Measurements from ENCODE around the gene ARG1. TPM values are rescaled to one million over a fixed set of nuclear protein-coding genes. Genes with fewer than 3 reads are reported as not detected.

ARG1 gene
- total RNA-seq, 1 experiment from 2014 or later: 0.69 TPM

- TF ChIP-seq CEBPB (IDR thresholded peaks at IDR 0.05; ENCODE audit: low read depth): no peak
Observed at GRCh38 chr6:131587909-131588308, 14.9 kb downstream of the ARG1 start (continued).

DNA sequence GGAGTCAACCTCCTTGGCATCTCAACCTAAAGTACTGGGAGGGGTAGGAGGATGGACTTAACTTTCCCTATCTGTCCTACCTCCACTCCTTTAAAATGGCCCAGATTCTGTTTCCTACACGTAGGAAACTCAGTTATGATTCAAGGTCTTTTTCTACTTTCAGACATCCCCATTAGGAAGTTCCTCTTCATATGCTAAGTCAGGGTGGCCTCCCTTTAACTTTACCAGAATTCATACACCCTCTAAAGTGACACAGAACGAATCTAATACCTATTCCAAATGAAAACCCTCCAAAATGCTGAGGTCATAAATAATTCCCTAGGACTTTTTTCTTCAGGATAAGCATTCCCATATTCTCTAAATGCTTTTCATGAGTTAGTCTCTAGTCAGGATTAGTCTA, 15.6 kb downstream of the ARG1 start:
- no TSS peak for BruUV-seq (replicated peaks)
- H3K4me1 ChIP-seq (ENCODE audit: control insufficient read depth in 1 of 2, insufficient read depth in 2 of 2, low read length in 2 of 2): no peaks in the 10 kb centered on the region
- no peak overlapping the region for H3K4me3 ChIP-seq (replicated peaks in 1 of 2; ENCODE audit: low read depth in 1 of 2, low read length in 2 of 2)
- no peaks in the 10 kb centered on the region for H3K9me2 ChIP-seq (ENCODE audit: insufficient read depth)
- ChIA-PET POLR2A (no interaction called here), CTCF (no interaction called here), RAD21 (ENCODE audit: low non-redundant PET in 1 of 2, low total read pairs in 2 of 2, uncharacterized antibody in 2 of 2, unreplicated experiment in 2 of 2) (no interaction called here)
- H2AFZ ChIP-seq (ENCODE audit: low read depth, low read length, poor library complexity, severe bottlenecking): no peak overlapping the region
- DNase-seq (ENCODE audit: low read depth, low spot score): no peak
- ATAC-seq: no peak
- H3K9me3 ChIP-seq (ENCODE audit: control insufficient read depth in 1 of 2, insufficient read depth in 1 of 2, low read depth in 1 of 2, low read length in 2 of 2): no peaks in the 10 kb centered on the region
- H3K4me2 ChIP-seq (ENCODE audit: low read length): no peak overlapping the region
- intact Hi-C loops (cut with micrococcal nuclease): no loop called here
- H3K27ac ChIP-seq (ENCODE audit: low read depth, low read length): no peak overlapping the region
- no peak overlapping the region for H3K9ac ChIP-seq (ENCODE audit: low read length)
- TF ChIP-seq ELF1 (IDR thresholded peaks at IDR 0.05; ENCODE audit: borderline replicate concordance, low read depth): no peak
- TF ChIP-seq POLR2A (IDR thresholded peaks at IDR 0.05; ENCODE audit: borderline replicate concordance, extremely low read depth, insufficient read depth, insufficient read length): no peak
- TF ChIP-seq ZNF274 (IDR thresholded peaks at IDR 0.05; ENCODE audit: low read depth, low read length): no peak
- no peak for TF ChIP-seq CEBPB (IDR thresholded peaks at IDR 0.05; ENCODE audit: low read depth)
- TF ChIP-seq YY1 (IDR thresholded peaks at IDR 0.05; ENCODE audit: extremely low read depth, insufficient replicate concordance, low read depth, low read length): no peak
- no peaks in the 10 kb centered on the region for H4K20me1 ChIP-seq (ENCODE audit: insufficient read depth)
- no peaks in the 10 kb centered on the region for H3K79me2 ChIP-seq (ENCODE audit: insufficient read depth, low read length)
- H3K27me3 ChIP-seq (ENCODE audit: insufficient read depth, low read length): no peaks in the 10 kb centered on the region
- H3K36me3 ChIP-seq (ENCODE audit: control insufficient read depth in 1 of 2, insufficient read depth in 2 of 2, low read length in 2 of 2): peaks cover 9 to 19% of the 10 kb centered on the region in 2 experiments; a peak in 3 of 4 replicates

- no peak overlapping the region for H2AFZ ChIP-seq (ENCODE audit: low read depth, low read length, poor library complexity, severe bottlenecking)
- no peak for TF ChIP-seq EGR1 (IDR thresholded peaks at IDR 0.05; ENCODE audit: low read depth)
- TF ChIP-seq RAD21 (IDR thresholded peaks at IDR 0.05; ENCODE audit: low read depth): no peak
- TF ChIP-seq SP1 (IDR thresholded peaks at IDR 0.05; ENCODE audit: low read depth): no peak
- TF ChIP-seq ZBTB33 (IDR thresholded peaks at IDR 0.05; ENCODE audit: extremely low read depth, insufficient replicate concordance, low read length): no peak
- no peak for TF ChIP-seq TCF7L2 (IDR thresholded peaks at IDR 0.05; ENCODE audit: borderline replicate concordance, extremely low read depth, insufficient read depth, insufficient read length)
- no peak for TF ChIP-seq CBX3 (IDR thresholded peaks at IDR 0.05; ENCODE audit: low read depth)
- no peak for TF ChIP-seq EZH2phosphoT487 (IDR thresholded peaks at IDR 0.05; ENCODE audit: borderline replicate concordance)
- TF ChIP-seq MAX (IDR thresholded peaks at IDR 0.05): no peak
- TF ChIP-seq SIN3A (IDR thresholded peaks at IDR 0.05; ENCODE audit: low read depth): no peak
- TF ChIP-seq, protein P1, sequence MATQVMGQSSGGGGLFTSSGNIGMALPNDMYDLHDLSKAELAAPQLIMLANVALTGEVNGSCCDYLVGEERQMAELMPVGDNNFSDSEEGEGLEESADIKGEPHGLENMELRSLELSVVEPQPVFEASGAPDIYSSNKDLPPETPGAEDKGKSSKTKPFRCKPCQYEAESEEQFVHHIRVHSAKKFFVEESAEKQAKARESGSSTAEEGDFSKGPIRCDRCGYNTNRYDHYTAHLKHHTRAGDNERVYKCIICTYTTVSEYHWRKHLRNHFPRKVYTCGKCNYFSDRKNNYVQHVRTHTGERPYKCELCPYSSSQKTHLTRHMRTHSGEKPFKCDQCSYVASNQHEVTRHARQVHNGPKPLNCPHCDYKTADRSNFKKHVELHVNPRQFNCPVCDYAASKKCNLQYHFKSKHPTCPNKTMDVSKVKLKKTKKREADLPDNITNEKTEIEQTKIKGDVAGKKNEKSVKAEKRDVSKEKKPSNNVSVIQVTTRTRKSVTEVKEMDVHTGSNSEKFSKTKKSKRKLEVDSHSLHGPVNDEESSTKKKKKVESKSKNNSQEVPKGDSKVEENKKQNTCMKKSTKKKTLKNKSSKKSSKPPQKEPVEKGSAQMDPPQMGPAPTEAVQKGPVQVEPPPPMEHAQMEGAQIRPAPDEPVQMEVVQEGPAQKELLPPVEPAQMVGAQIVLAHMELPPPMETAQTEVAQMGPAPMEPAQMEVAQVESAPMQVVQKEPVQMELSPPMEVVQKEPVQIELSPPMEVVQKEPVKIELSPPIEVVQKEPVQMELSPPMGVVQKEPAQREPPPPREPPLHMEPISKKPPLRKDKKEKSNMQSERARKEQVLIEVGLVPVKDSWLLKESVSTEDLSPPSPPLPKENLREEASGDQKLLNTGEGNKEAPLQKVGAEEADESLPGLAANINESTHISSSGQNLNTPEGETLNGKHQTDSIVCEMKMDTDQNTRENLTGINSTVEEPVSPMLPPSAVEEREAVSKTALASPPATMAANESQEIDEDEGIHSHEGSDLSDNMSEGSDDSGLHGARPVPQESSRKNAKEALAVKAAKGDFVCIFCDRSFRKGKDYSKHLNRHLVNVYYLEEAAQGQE (IDR thresholded peaks at IDR 0.05; ENCODE audit: low read depth): no peak
Observed at GRCh38 chr6:131592935-131593334, 19.9 kb downstream of the ARG1 start.

More at GRCh38 chr6:131592935-131593334, 19.9 kb downstream of the ARG1 start:
- H3K4me1 ChIP-seq (ENCODE audit: control insufficient read depth in 1 of 2, insufficient read depth in 2 of 2, low read length in 2 of 2): no peaks in the 10 kb centered on the region
- no peaks in the 10 kb centered on the region for H4K20me1 ChIP-seq (ENCODE audit: insufficient read depth)
- no peaks in the 10 kb centered on the region for H3K27me3 ChIP-seq (ENCODE audit: insufficient read depth, low read length)
- H3K27ac ChIP-seq (ENCODE audit: low read depth, low read length): no peak overlapping the region
- no peaks in the 10 kb centered on the region for H3K9me3 ChIP-seq (ENCODE audit: control insufficient read depth in 1 of 2, insufficient read depth in 1 of 2, low read depth in 1 of 2, low read length in 2 of 2)
- H3K79me2 ChIP-seq (ENCODE audit: insufficient read depth, low read length): no peaks in the 10 kb centered on the region
- intact Hi-C loops (cut with micrococcal nuclease): no loop called here
- no TSS peak for BruUV-seq (replicated peaks)
- no peak overlapping the region for H3K4me3 ChIP-seq (replicated peaks in 1 of 2; ENCODE audit: low read depth in 1 of 2, low read length in 2 of 2)
- no peaks in the 10 kb centered on the region for H3K9me2 ChIP-seq (ENCODE audit: insufficient read depth)
- H3K9ac ChIP-seq (ENCODE audit: low read length): no peak overlapping the region
- no peak overlapping the region for H3K4me2 ChIP-seq (ENCODE audit: low read length)
- ChIA-PET RAD21 (ENCODE audit: low non-redundant PET in 1 of 2, low total read pairs in 2 of 2, uncharacterized antibody in 2 of 2, unreplicated experiment in 2 of 2) (no interaction called here), POLR2A (no interaction called here), CTCF (no interaction called here)
- peaks cover 10 to 23% of the 10 kb centered on the region in 2 experiments; a peak in 3 of 4 replicates for H3K36me3 ChIP-seq (ENCODE audit: control insufficient read depth in 1 of 2, insufficient read depth in 2 of 2, low read length in 2 of 2)
- DNase-seq (ENCODE audit: low read depth, low spot score) (no peak), ATAC-seq (no peak)
